GM10266 (cell line): ENCODE data around the gene FAM47E.

Experiments
- DNase-seq: peaks from one replicate; pipeline ENCODE4 v3.0.0; 2012; ENCODE audit errors: extremely low spot score
- CTCF ChIP-seq: IDR thresholded peaks from 2 replicates; pipeline ENCODE4 v1.5.1; 2012; ENCODE audit warnings: mild to moderate bottlenecking, low read depth; ENCODE audit not compliant: control insufficient read depth, insufficient read depth; ENCODE audit errors: missing control alignments

Gene FAM47E

GRCh38 chr4:76214177-76214675 lies 37.3 kb upstream of the FAM47E start:
- DNase-seq = no peak
- TF ChIP-seq CTCF = no peak

DNA sequence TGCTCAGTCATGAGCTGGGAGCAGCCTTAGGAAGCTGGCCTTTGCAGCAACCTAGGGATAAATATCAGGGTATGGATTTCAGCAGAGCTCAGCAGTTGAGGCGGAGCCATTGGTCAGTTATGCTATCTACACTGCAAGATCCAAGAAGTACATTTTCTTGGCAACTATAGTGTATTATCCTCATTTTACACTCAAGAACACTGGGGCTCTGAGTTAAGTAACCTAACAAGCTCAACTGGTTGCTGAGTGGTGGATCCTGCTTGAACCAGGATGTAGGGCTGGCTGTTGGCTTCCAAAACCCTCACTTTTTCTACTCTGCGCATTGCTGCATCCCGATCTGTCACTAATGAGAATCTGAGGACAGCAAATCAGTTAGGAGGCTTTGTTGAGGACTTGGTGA lies 36.4 kb upstream of the FAM47E start:
- no peak for TF ChIP-seq CTCF
- no peak for DNase-seq

GRCh38 chr4:76216524-76216923 lies 35.0 kb upstream of the FAM47E start:
- no peak for TF ChIP-seq CTCF
- DNase-seq = no peak

DNA sequence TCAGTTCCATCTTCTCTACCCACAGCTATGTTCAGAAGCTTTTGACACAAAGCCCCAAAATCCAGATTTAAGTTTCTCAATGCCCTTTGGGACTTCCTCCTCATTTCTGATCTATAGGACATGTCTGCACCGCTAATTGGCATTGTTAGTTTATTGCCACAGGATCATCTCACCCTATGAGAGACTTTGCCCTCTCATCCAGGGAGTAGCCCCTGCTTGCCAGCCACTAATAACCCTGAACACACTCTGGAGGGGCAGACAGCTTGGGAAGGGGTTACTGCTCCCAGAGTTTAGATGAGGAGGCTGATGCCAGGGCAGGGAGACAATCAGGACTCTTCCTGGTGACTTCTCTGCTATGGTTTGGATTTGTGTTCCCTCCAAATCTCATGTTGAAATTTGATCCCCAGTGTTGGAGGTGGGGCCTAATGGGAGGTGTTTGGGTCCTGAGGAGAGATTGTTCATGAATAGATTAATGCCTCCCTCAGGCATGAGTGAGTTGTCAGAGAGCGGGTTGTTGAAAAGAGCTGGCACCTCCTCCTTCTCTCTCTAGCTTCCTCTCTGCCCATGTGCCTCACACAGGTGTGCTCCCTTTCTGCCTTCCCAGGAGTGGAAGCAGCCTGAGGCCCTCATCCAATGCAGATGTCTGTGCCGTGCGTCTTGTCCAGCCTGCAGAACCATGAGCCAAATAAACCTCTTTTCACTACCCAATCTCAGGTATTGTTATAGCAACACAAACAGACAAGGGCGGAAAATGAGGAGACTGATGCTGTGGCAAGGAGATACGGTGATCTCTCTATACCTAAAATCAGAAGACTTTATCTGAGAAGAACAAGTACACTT lies 34.3 kb upstream of the FAM47E start:
- TF ChIP-seq CTCF = no peak
- no peak for DNase-seq

- DNase-seq = no peak
- no peak for TF ChIP-seq CTCF
Observed at GRCh38 chr4:76219299-76220055, 32.0 kb upstream of the FAM47E start.

DNA sequence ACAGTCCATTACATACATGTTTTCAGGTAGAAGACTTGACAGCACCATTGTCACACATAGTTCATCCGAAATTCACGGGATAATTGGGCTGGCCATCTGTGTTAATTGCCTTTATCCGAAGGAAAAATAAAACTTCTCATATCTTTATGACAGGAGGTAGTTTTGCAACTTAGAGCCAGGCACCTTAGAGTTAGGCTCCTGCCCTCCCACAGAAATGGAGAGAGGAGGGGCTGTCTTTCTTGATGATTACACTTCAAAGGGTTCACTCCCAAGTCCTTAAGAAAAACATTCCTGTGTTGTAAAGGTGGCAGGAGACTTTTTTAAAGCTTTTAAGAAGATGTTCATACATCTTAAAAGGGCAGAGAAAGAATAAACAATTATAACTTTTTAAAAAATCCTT lies 27.4 kb upstream of the FAM47E start:
- no peak for TF ChIP-seq CTCF
- DNase-seq = no peak

DNA sequence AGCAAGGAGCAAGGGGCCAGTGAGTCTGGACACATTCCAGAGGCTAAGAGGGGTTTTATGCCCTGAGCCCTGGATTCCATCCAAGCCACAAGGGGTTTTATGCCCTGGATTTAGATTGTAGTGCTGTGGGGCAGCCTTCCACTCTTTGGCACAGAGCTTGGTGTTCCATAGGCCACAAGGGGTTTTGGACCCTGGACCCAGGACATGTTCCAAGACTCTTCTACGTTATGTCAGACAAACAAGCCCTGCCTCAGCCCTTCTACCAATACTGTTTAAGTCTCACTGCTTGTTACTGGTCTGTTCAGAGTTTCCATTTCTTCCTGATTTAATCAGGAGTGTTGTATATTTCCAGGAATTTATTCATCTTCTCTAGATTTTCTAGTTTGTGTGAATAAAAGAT lies 25.1 kb upstream of the FAM47E start:
- DNase-seq = no peak
- no peak for TF ChIP-seq CTCF
